OCI-LY3 (cell line): ENCODE results near the gene BRSK1.

Source experiments
- H2AFZ ChIP-seq: fragments of 200-600, 300-600 bp; shearing (Covaris generic); 2 replicates; pipeline ENCODE4 v1.6.0; 2014; ENCODE audit warnings: antibody characterized with exemption, low read depth, low read length
- H3K27ac ChIP-seq: fragments of 200-600, 300-600 bp; sonication (generic); 2 replicates; pipeline ENCODE4 v1.5.1; 2014; ENCODE audit warnings: mild to moderate bottlenecking, low read length, moderate library complexity, mixed read lengths
- H3K27me3 ChIP-seq: fragments of 200-600, 300-600 bp; sonication (generic); 2 replicates; pipeline ENCODE4 v1.6.1; 2014; ENCODE audit warnings: low read depth, low read length, mixed read lengths
- H3K36me3 ChIP-seq: fragments of 200-600, 300-600 bp; sonication (generic); replicated peaks from 2 replicates; pipeline ENCODE3; 2014; ENCODE audit warnings: low read depth, low read length, mixed read lengths
- H3K4me1 ChIP-seq: fragments of 300-600, 200-600 bp; sonication (generic); 2 replicates; pipeline ENCODE4 v1.6.1; 2014; ENCODE audit warnings: low read length, mixed read lengths
- H3K4me2 ChIP-seq: fragments of 200-600, 300-600 bp; sonication (generic); 2 replicates; pipeline ENCODE4 v1.6.1; 2014; ENCODE audit warnings: low read length, mixed read lengths
- H3K4me3 ChIP-seq: fragments of 300-600, 200-600 bp; sonication (generic); 2 replicates; pipeline ENCODE4 v1.5.1; 2014; ENCODE audit warnings: antibody characterized with exemption, mild to moderate bottlenecking, low read length, moderate library complexity
- H3K79me2 ChIP-seq: fragments of 300-600, 200-600 bp; shearing (Covaris generic); 2 replicates; pipeline ENCODE4 v1.6.1; 2014; ENCODE audit warnings: mild to moderate bottlenecking, low read length, mixed read lengths
- H3K9ac ChIP-seq: fragments of 300-600, 200-600 bp; shearing (Covaris generic); 2 replicates; pipeline ENCODE4 v1.6.0; 2014; ENCODE audit warnings: mild to moderate bottlenecking, low read length, moderate library complexity
- H3K9me3 ChIP-seq: fragments of 200-600, 300-600 bp; shearing (Covaris generic); 2 replicates; pipeline ENCODE4 v1.6.1; 2014; ENCODE audit warnings: low read length, mixed read lengths; ENCODE audit not compliant: insufficient read depth
- H4K20me1 ChIP-seq: fragments of 200-600, 300-600 bp; sonication (generic); 2 replicates; pipeline ENCODE4 v1.6.1; 2016; ENCODE audit warnings: low read length, mixed read lengths; ENCODE audit not compliant: insufficient read depth
- CTCF ChIP-seq: fragments of 200-600, 300-600 bp; sonication (generic); IDR thresholded peaks from 2 replicates; pipeline ENCODE4 v1.5.1; 2014; ENCODE audit warnings: antibody characterized with exemption, low read length, low read depth
- EZH2phosphoT487 ChIP-seq: fragments of 200-600 bp; shearing (Covaris generic); IDR thresholded peaks from 2 replicates; pipeline ENCODE4 v1.6.1; 2018; ENCODE audit warnings: antibody characterized with exemption, mixed run types, low read depth

BRSK1 gene

DNA sequence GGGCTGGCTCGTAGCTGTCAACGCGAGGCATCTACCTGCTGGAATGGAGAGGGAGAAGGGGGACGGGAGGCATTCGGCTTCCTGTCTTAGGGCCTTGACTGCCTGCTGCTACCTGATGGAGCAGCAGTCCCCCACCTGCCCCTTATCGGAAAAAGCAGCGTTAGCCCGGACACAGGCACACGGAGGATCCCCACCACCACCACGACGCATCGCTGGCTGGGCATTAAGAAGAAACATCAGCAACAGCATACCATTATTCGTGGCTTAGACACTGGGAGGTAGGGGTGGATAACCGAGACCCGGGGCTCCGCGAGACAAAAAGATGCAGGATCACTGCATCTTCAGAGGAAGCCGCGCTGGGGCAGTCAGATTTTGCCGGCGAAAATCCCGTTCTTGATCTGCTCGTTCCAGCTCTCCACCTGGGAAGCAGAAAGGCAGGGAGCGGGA lies 69.6 kb downstream of the BRSK1 start:
- Histone ChIP-seq H4K20me1 (0 out of 2 replicates have a peak, but pooled peaks cover 2% of the 10 kb centered on the region), H3K36me3 (no peaks in the 10 kb centered on the region), H3K27me3 (peaks cover 5% of the 10 kb centered on the region; the same call in 1 of the 2 replicates), H3K9ac (no peak overlapping the region), H3K9me3 (no peaks in the 10 kb centered on the region), H3K4me3 (no peak overlapping the region), H3K79me2 (no peaks in the 10 kb centered on the region), H3K27ac (no peak overlapping the region), H3K4me1 (no peaks in the 10 kb centered on the region), H2AFZ (no peak overlapping the region), H3K4me2 (no peak overlapping the region)
- no peak for TF ChIP-seq EZH2phosphoT487
- TF ChIP-seq CTCF = no peak

DNA sequence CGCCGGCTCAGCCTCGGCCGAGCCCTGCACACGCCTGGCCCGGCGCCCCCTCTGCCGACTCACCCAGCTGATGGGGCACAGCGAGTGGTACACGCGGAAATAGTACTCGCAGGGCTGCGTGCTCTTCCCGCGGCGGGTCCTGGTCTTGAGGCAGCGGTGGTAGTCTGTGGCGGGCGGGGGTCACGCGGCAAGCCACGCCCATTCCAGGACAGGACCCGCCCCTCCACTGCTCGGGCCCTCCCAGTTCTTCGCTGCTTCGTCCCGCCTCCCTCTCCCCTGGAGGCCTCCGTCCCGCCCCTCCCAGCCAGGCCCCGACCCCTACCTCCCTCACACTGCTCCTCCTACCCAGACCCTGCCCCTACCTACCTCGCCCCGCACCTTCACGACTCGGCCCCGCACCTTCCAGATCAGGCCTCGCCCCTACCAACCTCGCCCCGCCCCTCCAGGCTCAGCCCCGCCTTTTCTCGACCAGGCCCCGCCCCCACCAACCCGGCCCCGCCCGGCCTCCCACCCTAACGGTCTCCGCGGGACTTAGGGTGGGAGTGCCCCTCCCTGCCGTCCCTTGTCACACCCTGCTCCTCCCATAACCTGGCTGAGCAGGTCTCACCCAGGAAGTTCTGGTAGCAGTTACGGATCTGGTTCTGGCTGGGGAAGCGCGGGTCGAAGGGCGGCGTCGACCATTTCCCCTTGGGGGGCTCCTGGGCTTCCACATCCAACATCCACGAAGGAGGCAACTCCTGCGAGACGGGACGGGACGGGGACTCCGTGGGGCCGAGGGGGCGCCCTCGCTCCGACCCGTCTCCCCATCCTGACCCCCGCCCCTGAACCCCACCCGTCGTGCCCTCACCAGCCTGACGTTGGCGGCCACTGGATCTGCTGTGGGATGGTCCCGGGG lies 70.3 kb downstream of the BRSK1 start:
- Histone ChIP-seq H4K20me1 (no peaks in the 10 kb centered on the region), H3K27ac (no peak overlapping the region), H3K79me2 (no peaks in the 10 kb centered on the region), H3K4me1 (no peaks in the 10 kb centered on the region), H2AFZ (no peak overlapping the region), H3K9me3 (no peaks in the 10 kb centered on the region), H3K9ac (no peak overlapping the region), H3K4me3 (no peak overlapping the region), H3K4me2 (no peak overlapping the region), H3K36me3 (no peaks in the 10 kb centered on the region), H3K27me3 (peaks cover 5% of the 10 kb centered on the region; the same call in 1 of the 2 replicates)
- no peak for TF ChIP-seq EZH2phosphoT487
- TF ChIP-seq CTCF = no peak

DNA sequence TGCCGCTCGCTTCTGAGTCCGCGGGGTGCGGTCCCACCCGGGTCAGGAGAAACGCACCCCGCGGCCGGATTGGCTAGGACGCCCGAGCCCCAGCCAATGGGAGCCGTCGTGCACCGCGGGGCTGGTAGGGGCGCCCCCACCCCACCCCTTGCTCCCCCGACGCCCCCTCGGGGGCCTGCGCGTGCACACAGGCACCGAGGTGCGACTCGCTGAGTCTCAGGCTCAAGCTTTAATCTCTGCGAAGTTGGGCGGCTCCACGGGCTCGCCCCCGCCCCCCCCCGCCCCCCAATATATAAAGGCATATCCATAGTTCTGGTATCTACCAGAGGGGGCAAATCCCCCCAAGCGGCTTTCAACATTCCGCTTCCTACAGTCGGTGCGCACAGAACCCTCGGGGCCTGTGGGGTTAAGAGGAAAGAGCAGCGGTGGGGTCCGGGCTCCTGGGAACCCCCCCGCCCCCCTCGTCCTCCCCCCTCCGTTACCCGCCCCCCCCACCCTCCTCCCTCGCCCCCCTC lies 71.0 kb downstream of the BRSK1 start, which contains the start of gene COX6B2:
Gene COX6B2 (minus strand): TSS at position 22 of the 515 bp plus-strand sequence. CDS start 198 bp downstream, outside the sequence.
- H3K9ac ChIP-seq = no peak within 1 kb of the TSS
- H3K4me2 ChIP-seq = no peak within 1 kb of the TSS
- no peak within 1 kb of the TSS for H3K27ac ChIP-seq
- no peaks in the 10 kb centered on the region for H3K79me2 ChIP-seq
- TF ChIP-seq CTCF (no peak), EZH2phosphoT487 (no peak)
- H2AFZ ChIP-seq = no peak within 1 kb of the TSS
- no peaks in the 10 kb centered on the region for H3K36me3 ChIP-seq
- H4K20me1 ChIP-seq = no peaks in the 10 kb centered on the region
- peaks cover 5% of the 10 kb centered on the region; the same call in 1 of the 2 replicates for H3K27me3 ChIP-seq
- no peaks in the 10 kb centered on the region for H3K9me3 ChIP-seq
- H3K4me1 ChIP-seq = no peaks in the 10 kb centered on the region
- H3K4me3 ChIP-seq = no peak within 1 kb of the TSS

DNA sequence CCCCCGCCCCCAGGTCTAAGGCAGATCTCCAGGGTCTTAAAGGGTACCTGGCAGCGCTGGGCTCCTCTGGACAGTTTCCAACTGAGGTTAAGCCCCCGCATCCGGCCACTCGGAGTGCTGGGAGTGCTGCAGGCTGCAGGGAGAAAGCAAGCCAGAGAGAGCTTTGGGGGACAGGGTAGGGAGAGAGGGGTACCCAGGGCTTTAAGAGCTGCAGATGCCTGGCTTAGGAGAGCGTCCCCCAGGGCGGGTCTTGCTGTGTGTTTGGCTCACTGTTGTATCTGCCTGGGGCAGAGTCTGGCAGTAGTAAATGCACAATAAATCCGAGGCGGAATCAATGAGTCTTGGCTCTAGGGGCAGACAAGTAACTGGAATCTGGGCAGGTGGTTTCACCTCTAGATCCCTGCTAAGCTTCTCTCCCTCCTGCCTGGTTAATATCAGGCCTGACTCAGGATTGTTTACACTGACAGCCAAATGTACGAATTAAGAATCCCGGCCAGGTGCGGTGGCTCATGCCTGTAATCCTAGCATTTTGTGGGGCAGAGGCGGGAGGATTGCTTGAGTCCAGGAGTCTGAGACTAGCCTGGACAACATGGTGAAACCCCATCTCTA lies 71.5 kb downstream of the BRSK1 start:
- H3K4me3 ChIP-seq = no peak overlapping the region
- H3K27me3 ChIP-seq = peaks cover 5% of the 10 kb centered on the region; the same call in 1 of the 2 replicates
- H3K27ac ChIP-seq = no peak overlapping the region
- H3K9ac ChIP-seq = no peak overlapping the region
- TF ChIP-seq CTCF (no peak), EZH2phosphoT487 (no peak)
- no peaks in the 10 kb centered on the region for H3K4me1 ChIP-seq
- H2AFZ ChIP-seq = no peak overlapping the region
- no peaks in the 10 kb centered on the region for H3K36me3 ChIP-seq
- no peaks in the 10 kb centered on the region for H3K9me3 ChIP-seq
- no peaks in the 10 kb centered on the region for H3K79me2 ChIP-seq
- no peak overlapping the region for H3K4me2 ChIP-seq
- H4K20me1 ChIP-seq = no peaks in the 10 kb centered on the region
